ENCODE results near the gene NPAS3.

Gene NPAS3

DNA sequence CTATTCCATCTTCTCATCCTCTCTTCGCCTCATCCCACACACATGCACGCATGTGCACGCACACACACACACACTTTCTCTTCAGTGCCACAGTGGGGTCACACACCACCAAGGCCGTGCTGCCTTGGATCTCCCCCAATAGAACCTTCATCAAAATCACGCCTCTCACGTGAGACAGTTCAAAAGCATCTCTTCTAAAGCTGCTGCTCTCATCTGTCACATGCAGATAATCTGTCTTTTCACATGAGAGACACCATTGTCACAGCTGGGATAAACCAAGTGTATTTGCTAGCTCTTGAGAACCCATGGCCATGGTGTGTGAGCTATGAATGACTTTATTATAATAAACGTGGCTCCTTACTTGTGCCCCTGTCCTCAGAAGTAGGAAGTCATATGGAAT lies 793.5 kb downstream of the NPAS3 start:
- ATAC-seq, result no peak

DNA sequence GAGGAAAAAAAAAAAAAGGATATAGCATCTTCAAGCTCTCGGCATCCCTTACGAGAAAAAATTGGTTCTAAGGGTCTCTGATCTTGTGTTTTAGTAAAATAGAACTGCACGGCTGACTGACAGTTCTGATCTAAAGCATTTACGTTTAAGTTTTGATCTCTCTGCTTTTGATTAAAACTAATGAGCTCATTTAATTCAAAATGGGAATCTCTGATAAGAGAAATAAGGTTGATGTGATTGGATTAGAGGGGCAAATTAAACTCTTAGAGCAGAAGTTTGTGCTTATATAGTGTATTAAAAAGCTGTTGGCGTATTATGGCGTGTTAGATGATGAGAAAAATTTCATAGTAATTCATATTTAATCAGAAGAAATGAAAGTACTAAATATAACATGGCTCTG lies 794.6 kb downstream of the NPAS3 start:
- ATAC-seq, result no peak

DNA sequence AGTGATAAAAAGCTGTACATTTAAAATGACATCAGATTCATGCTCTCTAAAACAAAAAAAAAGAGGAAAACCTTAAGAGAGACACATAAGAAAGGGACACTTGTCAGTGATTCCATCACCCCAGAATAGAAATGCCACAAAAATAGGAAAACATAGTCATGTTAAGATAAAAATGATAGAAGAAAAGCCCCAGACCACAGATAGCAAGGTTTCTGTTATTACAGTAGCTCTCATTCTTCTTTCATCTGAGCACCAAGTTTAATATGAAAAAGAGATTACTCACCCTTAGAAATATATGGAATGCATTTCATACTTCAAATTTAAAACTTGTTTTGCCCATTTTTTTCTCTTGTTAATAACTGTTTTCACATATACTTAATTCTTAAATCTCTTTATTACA lies 795.0 kb downstream of the NPAS3 start:
- no peak for ATAC-seq

DNA sequence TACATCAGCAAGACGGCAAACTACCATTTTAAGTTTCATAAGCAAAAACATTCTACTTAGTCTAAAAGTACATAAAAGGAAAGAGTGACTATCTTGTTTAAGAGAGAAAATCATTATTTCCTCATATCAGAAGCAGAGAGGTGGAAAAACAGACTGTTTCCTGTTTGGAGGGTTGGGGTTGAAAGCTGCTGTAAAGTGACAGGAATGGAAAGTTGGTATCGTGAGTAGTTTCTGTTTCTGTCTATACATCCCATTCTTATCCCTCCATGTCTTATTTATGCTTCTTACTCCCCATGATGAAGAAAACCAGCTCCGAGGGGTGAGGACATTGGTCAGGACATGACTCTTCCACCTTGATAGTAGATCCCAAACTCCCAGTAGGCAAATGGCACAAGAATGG lies 795.7 kb downstream of the NPAS3 start:
- ATAC-seq, result no peak

DNA sequence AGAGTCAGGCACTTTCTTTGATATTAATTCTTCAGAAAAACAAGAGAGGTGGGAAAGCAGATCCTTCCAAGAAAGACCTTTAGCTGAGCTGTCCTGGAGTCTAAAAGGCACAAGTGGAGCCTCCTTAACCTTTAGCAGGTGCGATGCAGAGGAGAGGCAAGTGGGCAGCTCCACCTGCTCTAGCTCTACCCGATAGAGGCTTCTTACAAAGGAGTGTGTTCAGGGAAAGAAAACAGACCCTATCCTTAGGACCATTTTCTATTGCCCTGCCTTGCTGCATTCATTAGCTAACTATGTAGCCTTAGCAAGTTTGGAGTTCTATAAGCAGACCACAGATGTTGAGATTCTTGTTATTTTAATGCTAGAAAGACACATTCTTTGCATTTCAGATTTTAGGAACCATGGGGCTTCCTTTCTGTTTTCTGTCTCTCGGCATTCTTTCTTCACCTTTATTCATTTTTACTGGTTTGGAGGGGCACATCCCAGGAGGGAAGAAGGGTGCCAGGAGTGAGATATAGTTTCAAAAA lies 797.7 kb downstream of the NPAS3 start:
- ATAC-seq, result no peak

DNA sequence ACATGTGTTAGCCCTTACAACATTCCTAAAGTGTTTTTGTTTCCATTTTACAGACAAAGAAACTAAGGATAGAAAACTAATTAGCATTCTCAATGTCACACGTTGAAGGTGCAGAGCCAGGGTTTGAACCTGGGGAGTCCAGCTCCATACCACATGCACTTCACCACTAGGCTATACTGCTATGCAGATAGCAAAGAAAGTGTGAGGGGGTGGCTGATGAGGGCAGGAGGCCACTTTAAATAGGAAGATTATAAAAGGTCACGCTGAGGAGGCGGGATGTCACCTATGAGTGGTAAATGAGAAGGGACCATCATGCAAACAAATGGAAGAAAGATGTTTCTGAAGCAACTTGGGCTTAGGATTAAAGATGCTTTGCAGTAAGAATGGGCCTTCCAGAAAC lies 798.3 kb downstream of the NPAS3 start:
- ATAC-seq, result no peak

GRCh38 chr14:33737446-33737845 lies 798.8 kb downstream of the NPAS3 start:
- no peak for ATAC-seq

GRCh38 chr14:33738029-33738428 lies 799.4 kb downstream of the NPAS3 start:
- no peak for ATAC-seq

- no peak for ATAC-seq
These were observed 799.8 kb downstream of the NPAS3 start for GRCh38 chr14:33738491-33738890.

GRCh38 chr14:33740531-33740930 lies 801.9 kb downstream of the NPAS3 start:
- ATAC-seq, result no peak

DNA sequence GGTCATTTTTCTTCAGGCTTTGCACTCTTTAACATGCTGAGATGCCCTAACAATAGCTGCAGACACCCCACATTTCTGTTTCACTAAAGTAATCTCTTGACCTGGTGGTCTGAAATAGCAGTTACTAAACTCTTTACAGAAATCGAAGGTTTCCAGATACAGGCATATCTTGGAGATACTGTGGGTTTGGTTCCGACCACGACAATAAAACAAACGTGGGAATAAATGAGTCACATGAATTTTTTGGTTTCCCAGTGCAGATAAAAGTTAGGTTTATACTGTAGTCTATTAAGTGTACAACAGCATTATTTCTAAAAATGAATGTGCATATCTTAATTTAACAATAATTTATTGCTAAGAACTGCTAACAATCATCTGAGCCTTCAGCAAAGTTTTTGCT lies 803.5 kb downstream of the NPAS3 start:
- ATAC-seq, result no peak

DNA sequence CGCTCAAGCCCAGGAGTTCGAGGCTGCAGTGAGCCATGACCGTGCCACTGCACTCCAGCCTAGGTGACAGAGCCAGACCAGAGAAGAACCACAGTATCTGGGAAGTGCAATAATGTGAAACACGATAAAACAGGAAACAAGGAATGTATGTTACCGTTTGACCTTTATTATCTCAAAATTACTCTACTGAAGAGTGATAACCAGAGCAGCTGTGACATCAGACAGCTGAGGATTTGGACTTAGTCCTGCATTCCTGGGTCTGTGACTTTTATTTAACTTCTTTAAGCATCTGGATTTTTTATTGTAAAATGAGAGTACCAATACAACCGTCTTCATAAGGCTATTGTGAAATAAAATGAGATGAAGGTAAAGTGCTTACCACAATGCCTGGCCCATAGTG lies 806.5 kb downstream of the NPAS3 start:
- no peak for ATAC-seq

DNA sequence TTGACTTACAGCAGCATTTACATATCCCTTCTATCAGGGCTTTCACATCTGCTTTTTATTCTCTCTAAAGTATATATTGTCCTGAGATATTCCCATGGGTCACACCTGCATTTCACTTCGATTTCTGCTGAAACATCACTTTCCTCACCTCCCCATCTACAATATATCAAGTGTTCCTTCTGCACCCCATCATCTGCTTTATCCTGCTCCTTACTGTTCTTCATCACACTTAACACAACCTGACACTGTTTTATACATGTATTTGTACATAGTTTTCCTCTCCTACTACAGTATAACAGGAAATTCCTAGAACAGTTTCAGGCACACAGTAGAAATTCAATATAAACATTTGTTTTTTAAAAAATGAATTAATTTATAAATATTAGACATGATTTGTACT lies 809.1 kb downstream of the NPAS3 start:
- no peak for ATAC-seq

DNA sequence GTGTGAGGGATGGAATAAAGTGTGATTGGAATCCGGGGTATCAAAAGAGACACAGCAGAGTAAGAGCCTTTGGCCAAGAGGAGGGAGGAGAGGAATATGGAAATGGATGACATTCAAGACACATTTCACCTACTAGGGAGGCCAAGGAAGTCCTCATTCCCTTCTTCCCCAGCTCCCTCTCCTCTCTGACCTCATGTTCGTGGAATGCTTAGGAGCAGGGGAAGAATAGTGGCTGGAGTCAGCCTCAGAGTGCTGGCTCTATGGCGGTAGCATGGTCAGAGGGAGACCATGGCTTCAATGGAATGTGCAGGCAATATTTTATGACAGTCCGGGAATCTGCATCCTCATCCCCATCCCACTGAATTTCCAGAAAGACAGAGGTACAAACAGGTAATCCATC lies 815.6 kb downstream of the NPAS3 start:
- ATAC-seq, result no peak

DNA sequence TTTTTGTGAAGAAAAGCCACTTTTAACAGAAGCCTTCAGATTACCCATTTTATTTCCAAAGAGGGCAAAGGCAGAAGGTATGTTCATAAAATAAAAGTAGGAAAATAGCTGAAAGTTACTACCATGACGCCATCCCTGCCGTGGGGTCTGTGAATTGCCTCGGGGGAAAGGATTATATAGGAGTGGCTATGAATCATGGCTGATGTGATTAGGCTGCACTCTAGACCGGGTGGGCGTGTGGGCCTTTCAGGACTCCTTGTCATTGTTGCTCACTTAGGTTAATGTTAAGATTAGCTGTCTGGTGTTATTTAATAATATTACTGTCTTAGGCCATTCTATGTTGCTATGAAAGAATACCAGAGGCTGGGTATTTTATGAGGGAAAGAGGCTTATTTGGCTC lies 816.7 kb downstream of the NPAS3 start:
- ATAC-seq, result no peak

DNA sequence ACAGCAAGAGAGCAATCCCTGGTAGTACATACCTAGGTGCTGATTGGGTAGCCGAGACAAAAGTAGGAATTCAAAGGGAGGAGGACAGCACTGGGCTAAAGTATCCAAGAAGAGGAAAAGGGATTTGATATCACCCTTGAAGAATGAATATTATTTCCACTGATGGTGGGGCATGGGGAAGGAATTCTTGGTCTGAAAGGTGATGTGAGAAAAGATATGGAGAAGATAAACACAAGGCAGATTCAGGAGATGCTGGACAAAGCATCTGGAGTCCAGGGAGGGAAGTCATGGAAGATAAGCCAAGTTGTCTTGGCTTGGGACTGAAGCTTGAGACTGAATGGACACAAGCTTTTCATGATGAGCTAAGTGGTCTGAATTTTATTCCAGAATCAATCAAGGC lies 818.2 kb downstream of the NPAS3 start:
- no peak for ATAC-seq

- ATAC-seq, result no peak
These were observed 819.9 kb downstream of the NPAS3 start for GRCh38 chr14:33758547-33758946.

DNA sequence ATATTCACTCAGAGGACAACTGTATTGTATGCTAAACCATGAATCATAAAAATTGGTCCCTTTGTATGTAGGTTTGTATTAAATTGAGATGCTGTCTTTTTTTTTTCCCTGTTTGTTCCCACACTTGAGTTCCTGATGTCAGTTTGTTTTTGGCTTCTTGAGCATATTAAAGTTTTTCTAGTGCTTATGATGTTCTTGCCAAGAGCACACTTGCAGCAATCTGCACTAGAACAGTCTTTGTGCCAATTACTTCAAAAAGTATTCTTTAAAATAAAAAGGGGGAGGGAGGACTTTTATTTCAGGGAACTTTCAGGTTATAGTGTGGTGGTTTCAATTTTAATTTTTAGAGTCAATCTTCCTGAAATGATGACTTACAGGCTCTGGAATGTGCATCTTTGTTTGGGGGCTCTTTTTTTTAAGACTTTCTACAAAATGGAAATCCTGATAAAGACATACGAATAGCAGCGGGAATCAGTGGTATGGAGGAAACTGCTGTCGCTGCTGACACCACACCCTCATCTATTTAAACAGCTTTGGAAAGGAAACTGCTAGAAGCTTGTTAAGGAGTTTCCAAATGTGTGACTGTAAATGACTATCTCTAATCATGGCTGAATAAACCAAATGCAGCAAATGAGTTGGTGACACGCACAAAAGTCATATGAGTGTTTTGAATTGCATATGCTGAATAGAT lies 823.6 kb downstream of the NPAS3 start:
- no peak for ATAC-seq

- no peak for ATAC-seq
These were observed 826.4 kb downstream of the NPAS3 start for GRCh38 chr14:33764876-33765650.

DNA sequence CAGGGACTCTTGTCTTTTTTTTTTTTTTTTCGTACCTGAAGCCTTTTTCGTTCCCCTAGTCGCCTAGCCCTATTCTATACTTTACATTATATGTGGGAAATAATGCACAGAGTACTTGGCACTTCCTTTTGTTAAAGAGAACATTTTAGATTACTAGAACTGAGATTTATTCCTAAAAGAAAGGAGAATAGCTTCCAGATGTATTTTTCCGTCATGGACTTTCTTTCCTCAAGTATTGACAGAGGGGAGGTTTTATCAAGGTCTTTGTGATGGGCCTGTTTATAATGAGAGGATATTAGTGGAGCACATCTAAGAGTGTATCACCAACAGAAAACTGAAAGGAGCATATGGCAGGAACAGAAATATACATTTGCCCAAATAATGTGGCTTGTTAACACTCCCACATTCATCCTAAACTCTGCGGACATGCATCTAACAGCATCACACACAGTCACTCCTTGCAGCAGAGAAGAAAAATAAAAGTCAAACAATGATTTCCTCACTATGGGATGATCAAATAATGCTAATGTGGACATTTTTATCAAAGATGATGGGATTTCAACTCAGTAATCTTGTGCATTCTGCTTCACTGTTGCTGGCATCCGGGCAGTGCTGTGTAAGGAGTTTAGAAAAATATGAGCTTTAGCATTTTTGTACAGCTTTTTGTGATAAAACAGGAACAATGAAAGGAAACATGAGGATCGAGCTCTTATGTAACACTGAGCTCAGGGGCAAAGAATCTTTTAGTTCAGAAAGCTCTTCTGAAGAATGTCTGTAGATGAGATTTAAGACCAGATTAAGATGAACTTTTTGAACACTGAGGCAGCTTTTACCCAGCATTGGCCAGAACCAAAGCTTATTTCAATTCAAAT lies 829.1 kb downstream of the NPAS3 start:
- ATAC-seq, result no peak

DNA sequence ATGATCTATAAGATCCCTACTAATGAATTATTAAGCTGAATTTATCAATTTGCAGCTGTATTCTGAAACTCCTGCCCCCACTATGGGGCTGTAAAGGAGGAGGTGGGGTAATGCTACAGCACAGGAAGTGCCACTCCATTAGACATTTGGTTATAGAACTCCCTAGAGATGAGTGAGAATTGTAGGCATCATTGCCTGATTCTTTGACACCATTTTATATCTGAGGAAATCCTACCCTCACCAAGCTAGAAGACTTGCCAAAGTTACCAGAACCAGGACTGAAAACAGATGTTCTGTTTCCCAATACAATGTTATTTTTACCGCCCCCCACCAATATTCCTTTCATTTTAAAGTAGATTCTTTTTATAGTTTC lies 829.8 kb downstream of the NPAS3 start:
- no peak for ATAC-seq

DNA sequence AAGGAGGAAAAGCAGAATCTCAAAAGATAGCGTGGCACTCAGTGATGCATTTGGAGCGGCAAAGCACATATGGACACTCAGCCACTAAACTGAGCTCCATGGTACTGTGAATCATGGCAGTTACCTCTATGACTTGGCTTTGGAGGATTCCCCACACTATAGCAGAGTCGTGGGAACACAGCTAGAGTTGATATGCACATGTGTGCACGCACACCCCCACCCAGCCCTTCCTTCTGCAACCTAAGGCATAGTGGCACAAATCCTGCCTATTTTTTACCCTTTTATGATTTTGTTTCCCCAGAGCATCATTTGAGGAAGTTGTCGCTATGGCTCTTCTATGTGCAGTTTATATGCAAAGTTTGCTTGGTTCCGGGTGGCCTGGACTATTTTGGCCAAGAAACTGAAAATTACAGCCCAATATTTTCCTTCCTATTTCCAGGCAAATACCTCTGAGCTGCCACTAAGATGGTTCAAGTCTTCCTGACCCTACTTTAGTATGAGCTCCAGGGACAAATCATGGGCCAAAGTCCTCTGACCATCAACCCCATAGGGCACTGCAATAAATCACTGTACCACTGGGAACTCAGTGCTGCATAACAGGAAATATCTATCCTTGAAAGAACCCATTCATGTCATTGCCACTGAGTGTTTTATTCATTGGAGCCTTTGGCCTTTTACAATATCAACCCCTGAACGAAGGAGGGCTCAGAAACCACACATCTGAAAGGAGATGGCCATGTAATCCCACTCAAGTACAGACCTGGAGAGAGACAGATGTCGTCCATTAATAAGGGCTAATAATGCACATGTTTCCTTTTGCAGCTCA lies 834.7 kb downstream of the NPAS3 start:
- ATAC-seq, result no peak

GRCh38 chr14:33774161-33774560 lies 835.5 kb downstream of the NPAS3 start:
- no peak for ATAC-seq
